ENCODE results near the gene SMAP2. TPM values are rescaled to one million over a fixed set of nuclear protein-coding genes. Genes with fewer than 3 reads are reported as not detected.

The SMAP2 gene
- total RNA-seq, 1 experiment from 2014 or later, result 6.8 TPM

DNA sequence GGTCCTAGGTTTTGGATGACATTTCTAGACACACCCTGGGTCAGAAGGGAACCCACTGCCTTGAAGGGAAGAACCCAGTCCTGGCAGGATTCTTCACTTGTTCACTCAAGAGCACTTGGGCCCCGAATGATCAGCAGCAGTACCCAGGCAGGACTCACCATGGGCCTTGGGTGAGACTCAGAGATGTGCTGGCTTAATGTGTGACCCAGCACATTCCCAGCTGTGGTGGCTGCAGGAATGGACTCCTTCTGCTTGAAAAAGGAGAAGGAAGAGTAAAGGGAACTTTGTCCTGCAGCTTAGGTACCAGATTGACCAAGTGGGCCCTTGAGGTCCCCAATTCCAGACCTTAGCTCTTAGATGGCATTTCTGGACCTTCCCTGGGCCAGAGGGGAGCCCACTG is 12.3 kb upstream of the SMAP2 start:
- Mint-ChIP-seq H3K4me3 (ENCODE audit: unreplicated experiment) (no peak overlapping the region), H3K27me3 (ENCODE audit: insufficient read depth, unreplicated experiment) (no peaks in the 10 kb centered on the region), H3K9me3 (ENCODE audit: unreplicated experiment) (peaks cover 9% of the 10 kb centered on the region), H3K36me3 (ENCODE audit: insufficient read depth, unreplicated experiment) (no peaks in the 10 kb centered on the region), H3K4me1 (ENCODE audit: low read depth, unreplicated experiment) (no peaks in the 10 kb centered on the region), H3K27ac (ENCODE audit: unreplicated experiment) (no peak overlapping the region)
- no peaks in the 10 kb centered on the region for H3K36me3 ChIP-seq (ENCODE audit: control insufficient read depth, insufficient read depth, low read length)
- ChIA-PET POLR2A (no interaction called here), CTCF (no interaction called here)
- intact Hi-C loops (cut with micrococcal nuclease; ENCODE audit: unreplicated experiment), result no loop called here
- no peaks in the 10 kb centered on the region for H3K27me3 ChIP-seq (replicated peaks; ENCODE audit: control insufficient read depth, insufficient read depth, low read length)
- H3K4me1 ChIP-seq, result no peaks in the 10 kb centered on the region
- no peak overlapping the region for H3K4me3 ChIP-seq (ENCODE audit: low read depth, low read length)
- BruUV-seq (replicated peaks), result no TSS peak
- DNase-seq, result no peak
- H3K9me3 ChIP-seq, result no peaks in the 10 kb centered on the region
- TF ChIP-seq CTCF (IDR thresholded peaks at IDR 0.05; ENCODE audit: insufficient read depth in 1 of 2, low read depth in 1 of 2, low read length in 1 of 2, severe bottlenecking in 1 of 2, unreplicated experiment in 1 of 2), result no peak

DNA sequence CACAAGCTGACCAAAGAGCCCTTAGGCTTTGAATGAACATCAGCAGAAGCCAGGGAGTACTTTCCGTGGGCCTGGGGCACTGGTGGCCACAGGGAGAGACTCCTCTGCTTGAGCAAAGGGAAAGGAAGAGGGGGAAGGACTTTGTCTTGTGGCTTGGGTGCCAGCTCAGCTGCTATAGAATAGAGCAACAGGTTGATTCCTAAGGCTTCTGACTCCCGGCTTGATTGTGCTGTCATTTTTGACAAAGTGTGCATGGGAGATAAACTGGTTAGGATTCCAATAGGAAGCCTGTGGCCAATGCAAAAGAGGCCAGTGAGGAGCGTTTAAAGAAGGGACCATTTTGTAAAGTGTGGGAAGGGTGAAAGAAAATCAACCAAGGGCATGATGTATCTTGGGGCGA is 11.9 kb upstream of the SMAP2 start:
- H3K4me1 ChIP-seq, result no peaks in the 10 kb centered on the region
- H3K27me3 ChIP-seq (replicated peaks; ENCODE audit: control insufficient read depth, insufficient read depth, low read length), result no peaks in the 10 kb centered on the region
- intact Hi-C loops (cut with micrococcal nuclease; ENCODE audit: unreplicated experiment), result no loop called here
- TF ChIP-seq CTCF (IDR thresholded peaks at IDR 0.05; ENCODE audit: insufficient read depth in 1 of 2, low read depth in 1 of 2, low read length in 1 of 2, severe bottlenecking in 1 of 2, unreplicated experiment in 1 of 2), result no peak
- ChIA-PET POLR2A (no interaction called here), CTCF (no interaction called here)
- no peak for DNase-seq
- BruUV-seq (replicated peaks), result no TSS peak
- no peak overlapping the region for H3K4me3 Mint-ChIP-seq (ENCODE audit: unreplicated experiment)
- H3K4me1 Mint-ChIP-seq (ENCODE audit: low read depth, unreplicated experiment), result no peaks in the 10 kb centered on the region
- peaks cover 9% of the 10 kb centered on the region for H3K9me3 Mint-ChIP-seq (ENCODE audit: unreplicated experiment)
- no peaks in the 10 kb centered on the region for H3K27me3 Mint-ChIP-seq (ENCODE audit: insufficient read depth, unreplicated experiment)
- no peak overlapping the region for H3K27ac Mint-ChIP-seq (ENCODE audit: unreplicated experiment)
- H3K36me3 ChIP-seq (ENCODE audit: control insufficient read depth, insufficient read depth, low read length), result no peaks in the 10 kb centered on the region
- no peaks in the 10 kb centered on the region for H3K9me3 ChIP-seq
- H3K36me3 Mint-ChIP-seq (ENCODE audit: insufficient read depth, unreplicated experiment), result no peaks in the 10 kb centered on the region
- no peak overlapping the region for H3K4me3 ChIP-seq (ENCODE audit: low read depth, low read length)

GRCh38 chr1:40362199-40362598 is 11.3 kb upstream of the SMAP2 start:
- H3K4me1 ChIP-seq, result no peaks in the 10 kb centered on the region
- CTCF ChIA-PET, result no interaction called here
- POLR2A ChIA-PET, result no interaction called here
- H3K27ac Mint-ChIP-seq (ENCODE audit: unreplicated experiment), result no peak overlapping the region
- BruUV-seq (replicated peaks), result no TSS peak
- H3K36me3 Mint-ChIP-seq (ENCODE audit: insufficient read depth, unreplicated experiment), result no peaks in the 10 kb centered on the region
- TF ChIP-seq CTCF (IDR thresholded peaks at IDR 0.05; ENCODE audit: insufficient read depth in 1 of 2, low read depth in 1 of 2, low read length in 1 of 2, severe bottlenecking in 1 of 2, unreplicated experiment in 1 of 2), result no peak
- H3K9me3 ChIP-seq, result no peaks in the 10 kb centered on the region
- H3K27me3 Mint-ChIP-seq (ENCODE audit: insufficient read depth, unreplicated experiment), result no peaks in the 10 kb centered on the region
- no peak overlapping the region for H3K4me3 ChIP-seq (ENCODE audit: low read depth, low read length)
- no peaks in the 10 kb centered on the region for H3K27me3 ChIP-seq (replicated peaks; ENCODE audit: control insufficient read depth, insufficient read depth, low read length)
- peaks cover 9% of the 10 kb centered on the region for H3K9me3 Mint-ChIP-seq (ENCODE audit: unreplicated experiment)
- DNase-seq, result no peak
- intact Hi-C loops (cut with micrococcal nuclease; ENCODE audit: unreplicated experiment), result no loop called here
- no peaks in the 10 kb centered on the region for H3K4me1 Mint-ChIP-seq (ENCODE audit: low read depth, unreplicated experiment)
- no peak overlapping the region for H3K4me3 Mint-ChIP-seq (ENCODE audit: unreplicated experiment)
- H3K36me3 ChIP-seq (ENCODE audit: control insufficient read depth, insufficient read depth, low read length), result no peaks in the 10 kb centered on the region

Data from Caco-2 (cell line).